AG04449 (cell line): ENCODE results near the gene PRKCE.

ENCODE experiments used
- CTCF ChIA-PET: fragments of 350-600 bp; formaldehyde crosslinking; extraction: SDS; loops from one replicate; lab custom pipeline; 2021; ENCODE audit warnings: antibody characterized with exemption; lab: Yijun Ruan, JAX
- POLR2A ChIA-PET: fragments of 400-600, 350-600 bp; formaldehyde crosslinking; extraction: SDS; loops from one replicate; lab custom pipeline; 2020; ENCODE audit warnings: antibody characterized with exemption, inconsistent platforms; lab: Yijun Ruan, JAX
- DNase-seq: peaks from one replicate; pipeline ENCODE4 v3.0.0-alpha.2; 2010; ENCODE audit warnings: low read depth, low spot score
- H3K4me3 ChIP-seq: 2 replicates; pipeline ENCODE4 v1.5.1; 2011; ENCODE audit warnings: low read depth, mild to moderate bottlenecking, control low read depth, low read length
- CTCF ChIP-seq: IDR thresholded peaks from one replicate; pipeline ENCODE4 v1.5.1; 2011; ENCODE audit warnings: mild to moderate bottlenecking, moderate library complexity, low read length, control low read depth, inconsistent platforms; ENCODE audit not compliant: insufficient read depth; ENCODE audit errors: missing control alignments

Gene PRKCE

GRCh38 chr2:46147626-46148368 is 496.3 kb downstream of the PRKCE start:
- ChIA-PET POLR2A (no interaction called here), CTCF (no interaction called here)
- no peak for TF ChIP-seq CTCF
- H3K4me3 ChIP-seq = no peak overlapping the region
- no peak for DNase-seq

GRCh38 chr2:46148369-46148736 is 496.9 kb downstream of the PRKCE start:
- CTCF ChIA-PET = interaction anchor here (1.0 kb wide), 1 partner anchor 17 kb away, joined by 3 read pairs; no protein-coding TSS in a partner anchor
- POLR2A ChIA-PET = no interaction called here
- H3K4me3 ChIP-seq = no peak overlapping the region
- TF ChIP-seq CTCF = no peak
- no peak for DNase-seq

- CTCF ChIA-PET = interaction anchor here (0.9 to 2.5 kb wide), 2 partner anchors 88 to 125 kb away, joined by 3 to 6 read pairs; no protein-coding TSS in a partner anchor
- no peak for TF ChIP-seq CTCF
Measured at GRCh38 chr2:46150445-46150955, 499.0 kb downstream of the PRKCE start.

GRCh38 chr2:46151577-46151976 is 500.1 kb downstream of the PRKCE start:
- POLR2A ChIA-PET = interaction anchor here (0.6 kb wide), 1 partner anchor 35 kb away, joined by 3 read pairs; no protein-coding TSS in a partner anchor
- no peak for TF ChIP-seq CTCF
- no peak overlapping the region for H3K4me3 ChIP-seq
- DNase-seq = no peak
- CTCF ChIA-PET = interaction anchor here (0.8 to 2.5 kb wide), 3 partner anchors 11 to 214 kb away, joined by 3 to 6 read pairs (median 3); no protein-coding TSS in a partner anchor

More at GRCh38 chr2:46150445-46150955, 499.0 kb downstream of the PRKCE start:
- no peak overlapping the region for H3K4me3 ChIP-seq
- no peak for DNase-seq
- POLR2A ChIA-PET = no interaction called here

- ChIA-PET CTCF (no interaction called here), POLR2A (no interaction called here)
- DNase-seq = no peak
- TF ChIP-seq CTCF = no peak
- no peak overlapping the region for H3K4me3 ChIP-seq
Measured at GRCh38 chr2:46153996-46154753, 502.7 kb downstream of the PRKCE start.
